ENCODE results near the gene SLC38A1. TPM values are rescaled to one million over a fixed set of nuclear protein-coding genes. Genes with fewer than 3 reads are reported as not detected.

The SLC38A1 gene
- total RNA-seq, 1 experiment from 2014 or later: 259 TPM

DNA sequence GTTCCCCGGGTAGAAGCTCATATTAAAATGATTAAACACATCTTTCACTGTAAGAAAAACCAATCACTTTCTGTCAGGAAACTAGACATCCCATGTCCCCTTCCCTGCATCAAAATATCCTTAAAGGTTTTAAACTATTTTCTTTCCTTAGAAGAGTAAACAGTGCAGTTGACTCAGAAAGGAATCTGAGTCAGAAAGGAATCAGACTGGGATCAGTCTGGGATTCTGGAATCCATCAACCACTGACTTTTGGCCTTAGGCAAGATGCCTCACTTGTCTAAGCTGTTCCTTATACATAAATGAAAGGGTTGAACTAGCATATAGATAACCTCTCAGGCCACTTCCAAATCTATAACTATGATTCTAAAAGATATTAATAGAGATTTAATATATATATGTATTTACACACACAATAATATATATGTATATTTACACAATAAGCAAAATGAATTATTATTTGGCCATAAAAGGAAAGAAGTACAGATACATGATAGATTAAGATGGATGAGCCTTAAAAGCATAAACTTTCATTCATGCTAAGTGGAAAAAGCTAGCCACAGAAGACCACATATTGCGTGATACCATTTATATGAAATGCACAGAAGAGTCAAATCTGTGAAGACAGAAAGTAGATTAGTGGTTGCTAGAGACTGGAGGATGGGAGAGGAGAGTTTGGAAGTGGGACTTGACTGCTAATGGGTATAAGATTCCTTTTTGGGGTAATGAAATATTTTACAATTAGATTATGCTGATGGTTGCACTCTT, 114.4 kb downstream of the SLC38A1 start:
- POLR2A ChIA-PET: no interaction called here
- Histone ChIP-seq H3K27me3 (replicated peaks; ENCODE audit: control insufficient read depth, insufficient read depth, low read length) (no peaks in the 10 kb centered on the region), H3K4me3 (ENCODE audit: low read depth, low read length) (no peak overlapping the region), H3K4me1 (no peaks in the 10 kb centered on the region), H3K9me3 (peaks cover 6% of the 10 kb centered on the region; the same call in 1 of the 2 replicates), H3K36me3 (ENCODE audit: control insufficient read depth, insufficient read depth, low read length) (no peaks in the 10 kb centered on the region)
- H3K4me3 Mint-ChIP-seq (ENCODE audit: unreplicated experiment): no peak overlapping the region
- peaks cover 7% of the 10 kb centered on the region for H3K4me1 Mint-ChIP-seq (ENCODE audit: low read depth, unreplicated experiment)
- TF ChIP-seq, protein P1, sequence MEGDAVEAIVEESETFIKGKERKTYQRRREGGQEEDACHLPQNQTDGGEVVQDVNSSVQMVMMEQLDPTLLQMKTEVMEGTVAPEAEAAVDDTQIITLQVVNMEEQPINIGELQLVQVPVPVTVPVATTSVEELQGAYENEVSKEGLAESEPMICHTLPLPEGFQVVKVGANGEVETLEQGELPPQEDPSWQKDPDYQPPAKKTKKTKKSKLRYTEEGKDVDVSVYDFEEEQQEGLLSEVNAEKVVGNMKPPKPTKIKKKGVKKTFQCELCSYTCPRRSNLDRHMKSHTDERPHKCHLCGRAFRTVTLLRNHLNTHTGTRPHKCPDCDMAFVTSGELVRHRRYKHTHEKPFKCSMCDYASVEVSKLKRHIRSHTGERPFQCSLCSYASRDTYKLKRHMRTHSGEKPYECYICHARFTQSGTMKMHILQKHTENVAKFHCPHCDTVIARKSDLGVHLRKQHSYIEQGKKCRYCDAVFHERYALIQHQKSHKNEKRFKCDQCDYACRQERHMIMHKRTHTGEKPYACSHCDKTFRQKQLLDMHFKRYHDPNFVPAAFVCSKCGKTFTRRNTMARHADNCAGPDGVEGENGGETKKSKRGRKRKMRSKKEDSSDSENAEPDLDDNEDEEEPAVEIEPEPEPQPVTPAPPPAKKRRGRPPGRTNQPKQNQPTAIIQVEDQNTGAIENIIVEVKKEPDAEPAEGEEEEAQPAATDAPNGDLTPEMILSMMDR (IDR thresholded peaks at IDR 0.05; ENCODE audit: insufficient read depth in 1 of 2, low read depth in 1 of 2, low read length in 1 of 2, severe bottlenecking in 1 of 2, unreplicated experiment in 1 of 2): no peak
- no peak for DNase-seq
- H3K27ac Mint-ChIP-seq (ENCODE audit: unreplicated experiment): no peak overlapping the region
- peaks cover 10% of the 10 kb centered on the region for H3K27me3 Mint-ChIP-seq (ENCODE audit: insufficient read depth, unreplicated experiment)
- no TSS peak for BruUV-seq (replicated peaks)
- CTCF ChIA-PET: no interaction called here
- H3K36me3 Mint-ChIP-seq (ENCODE audit: insufficient read depth, unreplicated experiment): peaks cover 8% of the 10 kb centered on the region
- peaks cover 18% of the 10 kb centered on the region for H3K9me3 Mint-ChIP-seq (ENCODE audit: unreplicated experiment)
- intact Hi-C loops (cut with micrococcal nuclease; ENCODE audit: unreplicated experiment): loop anchor here (1.0 to 5.0 kb wide), 2 partner anchors 149 to 523 kb away; no protein-coding TSS in a partner anchor

DNA sequence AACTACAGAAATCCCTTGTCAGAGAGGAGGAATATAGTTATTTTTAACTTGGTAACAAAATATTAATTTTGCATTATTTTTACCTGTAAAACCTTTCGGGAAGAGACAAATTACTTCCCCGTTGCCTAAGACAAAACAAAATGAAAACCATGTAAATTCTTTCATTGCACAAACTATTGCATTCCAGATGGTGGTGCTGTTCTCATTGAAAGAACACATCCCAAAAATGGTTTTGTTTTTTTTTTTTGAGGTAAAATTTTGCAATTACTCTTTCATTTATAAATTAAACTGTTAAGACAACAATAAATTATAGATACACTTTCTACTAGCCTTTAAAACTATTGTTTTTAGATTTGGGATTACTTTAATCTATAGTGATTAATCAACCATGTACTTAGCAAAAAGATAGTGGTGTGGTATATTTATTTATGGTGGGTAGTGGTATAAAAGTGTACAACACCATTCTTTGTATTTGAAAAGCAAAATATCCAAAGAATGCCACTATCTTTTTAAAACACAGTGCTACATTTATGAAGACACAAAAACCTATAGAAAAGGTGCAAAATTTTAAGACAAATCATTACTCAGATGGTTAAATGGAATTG, 115.5 kb downstream of the SLC38A1 start:
- H3K9me3 Mint-ChIP-seq (ENCODE audit: unreplicated experiment): peaks cover 18% of the 10 kb centered on the region
- H3K27ac Mint-ChIP-seq (ENCODE audit: unreplicated experiment): no peak overlapping the region
- H3K27me3 Mint-ChIP-seq (ENCODE audit: insufficient read depth, unreplicated experiment): peaks cover 9% of the 10 kb centered on the region
- no peak overlapping the region for H3K4me3 Mint-ChIP-seq (ENCODE audit: unreplicated experiment)
- CTCF ChIA-PET: no interaction called here
- Histone ChIP-seq H3K4me3 (ENCODE audit: low read depth, low read length) (no peak overlapping the region), H3K9me3 (peaks cover 6% of the 10 kb centered on the region; the same call in 1 of the 2 replicates), H3K27me3 (replicated peaks; ENCODE audit: control insufficient read depth, insufficient read depth, low read length) (no peaks in the 10 kb centered on the region), H3K36me3 (ENCODE audit: control insufficient read depth, insufficient read depth, low read length) (no peaks in the 10 kb centered on the region), H3K4me1 (0 out of 2 replicates have a peak, but pooled peaks cover 5% of the 10 kb centered on the region)
- intact Hi-C loops (cut with micrococcal nuclease; ENCODE audit: unreplicated experiment): loop anchor here (5.0 kb wide), 1 partner anchor 524 kb away; no protein-coding TSS in a partner anchor
- TF ChIP-seq, protein P1 (IDR thresholded peaks at IDR 0.05; ENCODE audit: insufficient read depth in 1 of 2, low read depth in 1 of 2, low read length in 1 of 2, severe bottlenecking in 1 of 2, unreplicated experiment in 1 of 2): peak; percentile 53 to 70
- H3K36me3 Mint-ChIP-seq (ENCODE audit: insufficient read depth, unreplicated experiment): peaks cover 8% of the 10 kb centered on the region
- POLR2A ChIA-PET: no interaction called here
- no peak for DNase-seq
- peaks cover 17% of the 10 kb centered on the region for H3K4me1 Mint-ChIP-seq (ENCODE audit: low read depth, unreplicated experiment)
- BruUV-seq (replicated peaks): no TSS peak

DNA sequence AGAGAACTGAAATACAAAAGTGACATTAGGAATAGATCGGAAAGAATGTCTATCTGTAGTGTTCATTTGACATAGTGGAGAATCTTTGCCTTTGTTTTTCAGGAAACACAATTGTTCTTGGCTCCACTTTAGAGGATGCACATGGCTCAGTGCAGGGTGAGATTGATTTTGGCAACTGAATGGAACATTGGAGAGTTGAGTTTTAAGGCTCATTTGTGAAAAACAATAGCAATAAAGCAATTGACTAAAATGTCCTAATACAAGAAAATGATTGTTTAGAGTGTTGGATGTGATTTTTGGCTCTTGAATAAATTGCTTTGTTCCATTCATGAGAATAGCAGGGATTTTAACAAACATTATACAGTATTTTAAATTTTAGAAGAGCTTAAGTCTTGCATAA, 116.4 kb downstream of the SLC38A1 start:
- TF ChIP-seq, protein P1 (IDR thresholded peaks at IDR 0.05; ENCODE audit: insufficient read depth in 1 of 2, low read depth in 1 of 2, low read length in 1 of 2, severe bottlenecking in 1 of 2, unreplicated experiment in 1 of 2): no peak
- intact Hi-C loops (cut with micrococcal nuclease; ENCODE audit: unreplicated experiment): loop anchor here (5.0 kb wide), 1 partner anchor 525 kb away; no protein-coding TSS in a partner anchor
- H3K4me3 Mint-ChIP-seq (ENCODE audit: unreplicated experiment): no peak overlapping the region
- H3K27me3 Mint-ChIP-seq (ENCODE audit: insufficient read depth, unreplicated experiment): peaks cover 11% of the 10 kb centered on the region
- H3K36me3 Mint-ChIP-seq (ENCODE audit: insufficient read depth, unreplicated experiment): peaks cover 6% of the 10 kb centered on the region
- H3K36me3 ChIP-seq (ENCODE audit: control insufficient read depth, insufficient read depth, low read length): no peaks in the 10 kb centered on the region
- ChIA-PET POLR2A (no interaction called here), CTCF (no interaction called here)
- H3K4me3 ChIP-seq (ENCODE audit: low read depth, low read length): no peak overlapping the region
- peaks cover 21% of the 10 kb centered on the region for H3K4me1 Mint-ChIP-seq (ENCODE audit: low read depth, unreplicated experiment)
- H3K9me3 Mint-ChIP-seq (ENCODE audit: unreplicated experiment): peaks cover 17% of the 10 kb centered on the region
- H3K27ac Mint-ChIP-seq (ENCODE audit: unreplicated experiment): no peak overlapping the region
- 0 out of 2 replicates have a peak, but pooled peaks cover 5% of the 10 kb centered on the region for H3K4me1 ChIP-seq
- BruUV-seq (replicated peaks): no TSS peak
- H3K9me3 ChIP-seq: peaks cover 6% of the 10 kb centered on the region; the same call in 1 of the 2 replicates
- H3K27me3 ChIP-seq (replicated peaks; ENCODE audit: control insufficient read depth, insufficient read depth, low read length): no peaks in the 10 kb centered on the region
- no peak for DNase-seq
